Left ventricle myocardium inferior (tissue), 1 donor: ENCODE results near the gene MBD5. TPM values are rescaled to one million over a fixed set of nuclear protein-coding genes. Genes with fewer than 3 reads are reported as not detected.

Experiments
- DNase-seq: peaks from one replicate; pipeline ENCODE4 v3.0.0-alpha.2; 2020
- H3K27ac ChIP-seq: fragments of 200-600 bp; replicated peaks from 2 replicates; pipeline ENCODE4 v1.8.0; 2021
- H3K27me3 ChIP-seq: fragments of 200-600 bp; 2 replicates; pipeline ENCODE4 v1.8.0; 2021; ENCODE audit warnings: low read depth
- H3K36me3 ChIP-seq: fragments of 200-600 bp; 2 replicates; pipeline ENCODE4 v1.8.0; 2021
- H3K4me1 ChIP-seq: fragments of 200-600 bp; 2 replicates; pipeline ENCODE4 v1.8.0; 2021
- H3K4me3 ChIP-seq: fragments of 200-600 bp; 2 replicates; pipeline ENCODE4 v1.8.0; 2021; ENCODE audit warnings: mild to moderate bottlenecking, moderate library complexity
- H3K9me3 ChIP-seq: fragments of 200-600 bp; replicated peaks from 2 replicates; pipeline ENCODE4 v1.8.0; 2021
- CTCF ChIP-seq: fragments of 200-600 bp; IDR thresholded peaks from 2 replicates; pipeline ENCODE4 v1.8.0; 2021; ENCODE audit warnings: antibody characterized with exemption, mild to moderate bottlenecking, borderline replicate concordance
- intact Hi-C: fragments of 100-400 bp; cut with micrococcal nuclease; formaldehyde crosslinking; loops from one replicate; pipeline ENCODE4 v1.11.0; 2022
- total RNA-seq: library from RNA; stranded (reverse); fragmentation: NEBNext Ultra II Directional; extraction: Animal tissue kit (Norgen Biotek cat#: 25700); gene quantifications from one replicate; pipeline ENCODE4 v1.2.1, GENCODE V29; 2021
- donor health status: DM: no; HTN: yes; CAD: no; lungs with severe emphysema.

MBD5 gene
- total RNA-seq, 1 donor from 2014 or later = 21.9 TPM

- Histone ChIP-seq H3K36me3 (peaks cover 36% of the 10 kb centered on the region), H3K4me1 (no peaks in the 10 kb centered on the region), H3K27me3 (no peaks in the 10 kb centered on the region), H3K9me3 (no peaks in the 10 kb centered on the region), H3K4me3 (no peak overlapping the region), H3K27ac (no peak overlapping the region)
- intact Hi-C loops = no loop called here
- TF ChIP-seq CTCF = no peak
- no peak for DNase-seq
Observed at GRCh38 chr2:148487439-148487838, 466.5 kb downstream of the MBD5 start.

- no peak overlapping the region for H3K4me3 ChIP-seq
- DNase-seq = no peak
- peaks cover 30% of the 10 kb centered on the region for H3K36me3 ChIP-seq
- H3K9me3 ChIP-seq = no peaks in the 10 kb centered on the region
- no peaks in the 10 kb centered on the region for H3K27me3 ChIP-seq
- no peak for TF ChIP-seq CTCF
- no peaks in the 10 kb centered on the region for H3K4me1 ChIP-seq
- intact Hi-C loops = no loop called here
- no peak overlapping the region for H3K27ac ChIP-seq
Observed at GRCh38 chr2:148490840-148491439, 470.0 kb downstream of the MBD5 start.

GRCh38 chr2:148493822-148494563, 473.1 kb downstream of the MBD5 start:
- Histone ChIP-seq H3K4me3 (no peak overlapping the region), H3K27ac (no peak overlapping the region), H3K9me3 (no peaks in the 10 kb centered on the region), H3K4me1 (no peaks in the 10 kb centered on the region), H3K36me3 (peaks cover 25% of the 10 kb centered on the region), H3K27me3 (no peaks in the 10 kb centered on the region)
- DNase-seq = no peak
- TF ChIP-seq CTCF = no peak
- intact Hi-C loops = no loop called here

GRCh38 chr2:148495586-148495985, 474.7 kb downstream of the MBD5 start:
- TF ChIP-seq CTCF = no peak
- H3K9me3 ChIP-seq = no peaks in the 10 kb centered on the region
- H3K36me3 ChIP-seq = peaks cover 9% of the 10 kb centered on the region
- no peak overlapping the region for H3K4me3 ChIP-seq
- intact Hi-C loops = no loop called here
- no peak for DNase-seq
- H3K4me1 ChIP-seq = no peaks in the 10 kb centered on the region
- H3K27me3 ChIP-seq = no peaks in the 10 kb centered on the region
- no peak overlapping the region for H3K27ac ChIP-seq

GRCh38 chr2:148501545-148501944, 480.7 kb downstream of the MBD5 start:
- intact Hi-C loops = loop anchor here (10.0 kb wide), 1 partner anchor 517 kb away; no protein-coding TSS in a partner anchor
- H3K27ac ChIP-seq = no peak overlapping the region

More at GRCh38 chr2:148501545-148501944, 480.7 kb downstream of the MBD5 start:
- H3K4me1 ChIP-seq = no peaks in the 10 kb centered on the region
- no peaks in the 10 kb centered on the region for H3K9me3 ChIP-seq
- no peaks in the 10 kb centered on the region for H3K27me3 ChIP-seq
- DNase-seq = no peak
- no peaks in the 10 kb centered on the region for H3K36me3 ChIP-seq
- TF ChIP-seq CTCF = no peak
- H3K4me3 ChIP-seq = no peak overlapping the region
